GM12878 (cell line): ENCODE measurements around the gene GOLGA6A. TPM values are rescaled to one million over a fixed set of nuclear protein-coding genes. Genes with fewer than 3 reads are reported as not detected.

Experiments
- ATAC-seq: fragments of 200-7000 bp; cut with Tn5 transposase; 3 replicates; pipeline ENCODE4 v1.9.1; 2020; ENCODE audit warnings: mild to moderate bottlenecking, moderate library complexity
- BruUV-seq: library from RNA; stranded (reverse); fragments of 400-500 nt; replicated peaks from 2 replicates; lab custom pipeline; 2021; lab: Mats Ljungman, UMichigan
- CTCF ChIA-PET: fragments of 300-600 bp; sonication (Branson Sonifier 250); formaldehyde crosslinking; extraction: SDS; loops from one replicate; lab custom pipeline; 2021; ENCODE audit warnings: inconsistent platforms; lab: Yijun Ruan, JAX
- POLR2A ChIA-PET: fragments of 350-600 bp; formaldehyde crosslinking; extraction: SDS; loops from one replicate; lab custom pipeline; 2021; ENCODE audit warnings: inconsistent platforms; lab: Charles Lee
- RAD21 ChIA-PET: fragments of 300-600 bp; sonication (Branson Sonifier 250); formaldehyde crosslinking; loops from one replicate; lab custom pipeline; 2023; ENCODE audit warnings: antibody characterized with exemption; ENCODE audit not compliant: unreplicated experiment; lab: Charles Lee
- SMC1A ChIA-PET: fragments of 300-600 bp; sonication (Branson Sonifier 250); formaldehyde crosslinking; loops from one replicate; lab custom pipeline; 2023; ENCODE audit not compliant: unreplicated experiment, uncharacterized antibody; lab: Charles Lee
- DNase-seq: peaks from one replicate; pipeline ENCODE4 v3.0.0-alpha.2; 2011; ENCODE audit warnings: low read depth, low spot score
- FAIRE-seq: peaks from 3 replicates; lab custom pipeline; 2011; peaks lifted over from hg19 to GRCh38; lab: Jason Lieb, UNC
- H2AFZ ChIP-seq: 2 replicates; pipeline ENCODE4 v1.6.0; 2011; ENCODE audit warnings: low read depth, low read length, control low read depth; ENCODE audit not compliant: control insufficient read depth
- H3K27ac ChIP-seq: 2 replicates; pipeline ENCODE4 v1.5.1; 2011; ENCODE audit warnings: control low read depth; ENCODE audit not compliant: control insufficient read depth, insufficient read depth
- H3K27me3 ChIP-seq, 2 experiments: replicated peaks in 1 of 2; 2 replicates each; pipeline versions ENCODE4 v1.6.0 to v1.6.1; 2011; ENCODE audit warnings: low read length in 1 of 2; ENCODE audit not compliant: control insufficient read depth in 2 of 2, insufficient read depth in 2 of 2
- H3K36me3 ChIP-seq, 2 experiments: 2 replicates each; pipeline ENCODE4 v1.5.1; 2011; ENCODE audit warnings: low read length in 1 of 2; ENCODE audit not compliant: control insufficient read depth in 2 of 2, insufficient read depth in 2 of 2
- H3K4me1 ChIP-seq: 2 replicates; pipeline ENCODE4 v1.6.1; 2011; ENCODE audit warnings: mild to moderate bottlenecking, low read length, moderate library complexity, mixed read lengths; ENCODE audit not compliant: control insufficient read depth, insufficient read depth
- H3K4me2 ChIP-seq: 2 replicates; pipeline ENCODE4 v1.6.0; 2011; ENCODE audit warnings: control low read depth; ENCODE audit not compliant: control insufficient read depth, insufficient read depth
- H3K4me3 ChIP-seq: fragments of 200-600 bp; sonication (generic); 2 replicates; pipeline ENCODE4 v1.5.1; 2016
- H3K79me2 ChIP-seq: 2 replicates; pipeline ENCODE4 v1.6.0; 2011; ENCODE audit warnings: low read length; ENCODE audit not compliant: control insufficient read depth, insufficient read depth
- H3K9ac ChIP-seq: 2 replicates; pipeline ENCODE4 v1.8.0; 2011; ENCODE audit warnings: low read length, control low read depth, mixed read lengths; ENCODE audit not compliant: control insufficient read depth, insufficient read depth
- H3K9me3 ChIP-seq: replicated peaks from 3 replicates; pipeline ENCODE4 v1.5.1; 2011; ENCODE audit warnings: mild to moderate bottlenecking, low read length; ENCODE audit not compliant: control insufficient read depth, insufficient read depth
- H4K20me1 ChIP-seq: 2 replicates; pipeline ENCODE4 v1.6.0; 2011; ENCODE audit not compliant: control insufficient read depth, insufficient read depth
- DPF2 ChIP-seq: fragments of 450-650 bp; IDR thresholded peaks from 2 replicates; pipeline ENCODE4 v1.6.1; 2017; ENCODE audit warnings: mild to moderate bottlenecking
- HDAC2 ChIP-seq: fragments of 200-600 bp; sonication (generic); IDR thresholded peaks from 2 replicates; pipeline ENCODE4 v1.6.1; 2017
- IKZF2 ChIP-seq, 2 experiments: fragments of 450-650 bp; IDR thresholded peaks; 2 replicates each; pipeline ENCODE4 v1.6.1; 2017; ENCODE audit warnings: mild to moderate bottlenecking in 2 of 2, moderate library complexity in 2 of 2
- JUND ChIP-seq: IDR thresholded peaks from 2 replicates; pipeline ENCODE4 v1.6.1; 2012; ENCODE audit warnings: low read depth, mild to moderate bottlenecking, low read length, improper control_type of control experiment, moderate library complexity
- KLF5 ChIP-seq: fragments of 450-650 bp; IDR thresholded peaks from 2 replicates; pipeline ENCODE4 v1.6.1; 2014; ENCODE audit warnings: mild to moderate bottlenecking; ENCODE audit not compliant: partially characterized antibody
- MTA2 ChIP-seq: fragments of 450-650 bp; IDR thresholded peaks from 2 replicates; pipeline ENCODE4 v1.6.1; 2016; ENCODE audit warnings: low read depth, mild to moderate bottlenecking, moderate library complexity
- SMAD1 ChIP-seq: fragments of 450-650 bp; IDR thresholded peaks from 2 replicates; pipeline ENCODE4 v1.6.1; 2018; ENCODE audit warnings: mild to moderate bottlenecking, low read depth; ENCODE audit not compliant: partially characterized antibody
- SP1 ChIP-seq: IDR thresholded peaks from one replicate; pipeline ENCODE4 v1.6.1; 2011; ENCODE audit warnings: low read depth, low read length
- SPI1 ChIP-seq: IDR thresholded peaks from 2 replicates; pipeline ENCODE4 v1.6.1; 2011; ENCODE audit warnings: low read depth, mild to moderate bottlenecking, low read length, moderate library complexity, borderline replicate concordance; ENCODE audit not compliant: insufficient read depth
- SRF ChIP-seq, 2 experiments: IDR thresholded peaks; 2 replicates each; pipeline ENCODE4 v1.6.1; 2011; ENCODE audit warnings: low read depth in 2 of 2, low read length in 2 of 2, mild to moderate bottlenecking in 1 of 2, moderate library complexity in 1 of 2
- ZSCAN29 ChIP-seq: fragments of 450-650 bp; IDR thresholded peaks from 2 replicates; pipeline ENCODE4 v1.6.1; 2017; ENCODE audit warnings: mild to moderate bottlenecking, moderate library complexity
- WGBS: methylation state at CpG from one replicate; pipeline ENCODE4 v1.1.6; 2016; ENCODE audit warnings: low lambda C conversion rate; ENCODE audit not compliant: insufficient replicate concordance, insufficient coverage; ENCODE audit errors: missing lambda C conversion rate; 5-methylcytosine and 5-hydroxymethylcytosine counted together
- in situ Hi-C: fragments of 300-500 bp; cut with MboI; formaldehyde crosslinking; loops from 9 replicates; pipeline ENCODE4 v1.14.3; 2018; ENCODE audit warnings: mixed read lengths
- intact Hi-C: fragments of 100-400 bp; cut with micrococcal nuclease; formaldehyde crosslinking; loops from one replicate; pipeline ENCODE4 v1.14.2; 2022; ENCODE audit not compliant: unreplicated experiment
- polyA plus RNA-seq, 11 experiments: library from polyadenylated mRNA; depleted of rRNA in 4 of 11; unstranded in 6 of 11; stranded (reverse) in 5 of 11; fragments of >200 nt; fragmentation: Nextera tagmentation in 4 of 11; fragmentation: Illumina TruSeq in 1 of 11; extraction: Ambion mirVana in 4 of 11; extraction: Trizol in 1 of 11; gene quantifications; 1 replicate in 1 of 11; 2 replicates in 10 of 11; pipeline versions ENCODE4 v1.2.1 to v1.2.3, GENCODE V29; 2011 to 2016; ENCODE audit warnings: inconsistent platforms in 2 of 11, missing spikeins in 2 of 11, low read depth in 1 of 11
- total RNA-seq, 4 experiments: library from RNA; depleted of rRNA in 3 of 4; stranded (reverse); fragments of >200 nt in 3 of 4; fragmentation: Illumina TruSeq in 1 of 4; extraction: Trizol in 1 of 4; gene quantifications; 2 replicates each; pipeline versions ENCODE4 v1.2.1 to v1.2.3, GENCODE V29; 2013 to 2021
- TF ChIP-seq, protein P1 (sequence below): fragments of 450-650 bp; IDR thresholded peaks from 2 replicates; pipeline ENCODE4 v1.6.1; 2017; ENCODE audit warnings: antibody characterized with exemption, mild to moderate bottlenecking, moderate library complexity
- TF ChIP-seq, protein P2 (sequence below): fragments of 450-650 bp; IDR thresholded peaks from 2 replicates; pipeline ENCODE4 v1.6.1; 2017; ENCODE audit warnings: mild to moderate bottlenecking

Gene GOLGA6A
- total and polyA plus RNA-seq, 10 of the 15 experiments (the other 5 are each of a cell fraction or from before 2014, with no cell fraction given): not detected

DNA sequence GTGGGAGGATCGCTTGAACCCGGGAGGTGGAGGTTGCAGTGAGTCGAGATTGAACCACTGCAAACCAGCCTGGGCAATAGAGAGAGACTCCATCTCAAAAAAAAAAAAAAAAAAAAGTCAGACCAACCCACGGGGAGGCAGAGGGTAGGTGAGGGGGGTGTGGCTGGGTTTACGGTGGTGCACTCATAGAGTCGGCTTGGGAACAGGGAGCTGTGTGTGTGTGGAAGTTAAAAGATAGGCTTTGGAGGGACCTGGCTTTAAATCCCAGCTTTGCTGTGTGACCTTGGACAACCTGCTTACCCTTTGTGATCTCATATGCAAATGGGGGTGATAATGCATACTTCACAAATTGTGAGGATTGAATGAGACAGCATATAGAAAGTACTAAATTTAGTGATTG, 38.1 kb upstream of the GOLGA6A start:
- ATAC-seq: no peak
- Histone ChIP-seq H2AFZ (no peak overlapping the region), H3K4me3 (no peak overlapping the region), H3K4me2 (no peak overlapping the region), H4K20me1 (no peaks in the 10 kb centered on the region), H3K9me3 (no peaks in the 10 kb centered on the region), H3K4me1 (peaks cover 20% of the 10 kb centered on the region), H3K27me3 (peaks cover 0 to 1% of the 10 kb centered on the region in 2 experiments; a peak in 2 of 4 replicates), H3K9ac (no peak overlapping the region), H3K36me3 (no peaks in the 10 kb centered on the region), H3K27ac (no peak overlapping the region), H3K79me2 (no peaks in the 10 kb centered on the region)
- TF ChIP-seq, protein P1, sequence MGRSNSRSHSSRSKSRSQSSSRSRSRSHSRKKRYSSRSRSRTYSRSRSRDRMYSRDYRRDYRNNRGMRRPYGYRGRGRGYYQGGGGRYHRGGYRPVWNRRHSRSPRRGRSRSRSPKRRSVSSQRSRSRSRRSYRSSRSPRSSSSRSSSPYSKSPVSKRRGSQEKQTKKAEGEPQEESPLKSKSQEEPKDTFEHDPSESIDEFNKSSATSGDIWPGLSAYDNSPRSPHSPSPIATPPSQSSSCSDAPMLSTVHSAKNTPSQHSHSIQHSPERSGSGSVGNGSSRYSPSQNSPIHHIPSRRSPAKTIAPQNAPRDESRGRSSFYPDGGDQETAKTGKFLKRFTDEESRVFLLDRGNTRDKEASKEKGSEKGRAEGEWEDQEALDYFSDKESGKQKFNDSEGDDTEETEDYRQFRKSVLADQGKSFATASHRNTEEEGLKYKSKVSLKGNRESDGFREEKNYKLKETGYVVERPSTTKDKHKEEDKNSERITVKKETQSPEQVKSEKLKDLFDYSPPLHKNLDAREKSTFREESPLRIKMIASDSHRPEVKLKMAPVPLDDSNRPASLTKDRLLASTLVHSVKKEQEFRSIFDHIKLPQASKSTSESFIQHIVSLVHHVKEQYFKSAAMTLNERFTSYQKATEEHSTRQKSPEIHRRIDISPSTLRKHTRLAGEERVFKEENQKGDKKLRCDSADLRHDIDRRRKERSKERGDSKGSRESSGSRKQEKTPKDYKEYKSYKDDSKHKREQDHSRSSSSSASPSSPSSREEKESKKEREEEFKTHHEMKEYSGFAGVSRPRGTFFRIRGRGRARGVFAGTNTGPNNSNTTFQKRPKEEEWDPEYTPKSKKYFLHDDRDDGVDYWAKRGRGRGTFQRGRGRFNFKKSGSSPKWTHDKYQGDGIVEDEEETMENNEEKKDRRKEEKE: no peak
- no peak for TF ChIP-seq ZSCAN29
- no peak for TF ChIP-seq JUND
- SMC1A ChIA-PET: no interaction called here
- CTCF ChIA-PET: no interaction called here
- DNase-seq: no peak
- no TSS peak for BruUV-seq
- in situ Hi-C loops (loop anchor here (5.0 to 10.0 kb wide), 2 partner anchors 187 to 1154 kb away; no protein-coding TSS in a partner anchor), intact Hi-C loops (no loop called here)
- FAIRE-seq: no peak
- POLR2A ChIA-PET: no interaction called here
- RAD21 ChIA-PET: no interaction called here
- WGBS: 71% methylated on average over 6 of the region's 6 CpGs

DNA sequence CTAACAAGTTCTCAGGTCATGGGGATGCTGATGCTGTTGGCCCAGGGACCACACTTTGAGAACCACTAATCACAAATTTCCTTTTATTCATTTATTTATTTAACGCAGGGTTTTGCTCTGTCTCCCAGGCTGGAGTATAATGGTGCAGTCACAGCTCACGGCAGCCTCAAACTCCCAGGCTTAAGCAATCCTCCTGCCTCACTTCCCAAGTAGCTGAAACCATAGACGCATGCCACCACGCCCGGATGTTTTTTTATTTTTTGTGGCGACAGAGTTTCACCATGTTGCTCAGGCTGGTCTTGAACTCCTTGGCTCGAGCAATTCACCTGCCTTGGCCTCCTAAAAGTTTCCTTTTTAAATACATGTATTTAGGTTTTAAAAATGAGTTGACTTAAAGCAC, 27.4 kb upstream of the GOLGA6A start:
- H3K9ac ChIP-seq: no peak overlapping the region
- POLR2A ChIA-PET: no interaction called here
- FAIRE-seq: no peak
- RAD21 ChIA-PET: no interaction called here
- H3K9me3 ChIP-seq: no peaks in the 10 kb centered on the region
- no peaks in the 10 kb centered on the region for H3K79me2 ChIP-seq
- H3K4me3 ChIP-seq: no peak overlapping the region
- no peak overlapping the region for H3K27ac ChIP-seq
- no peak for ATAC-seq
- SMC1A ChIA-PET: no interaction called here
- no peaks in the 10 kb centered on the region for H3K4me1 ChIP-seq
- in situ Hi-C loops (no loop called here), intact Hi-C loops (no loop called here)
- TF ChIP-seq IKZF2 (IDR thresholded peaks at IDR 0.05) (no peak), SPI1 (no peak), SRF (IDR thresholded peaks at IDR 0.05; ENCODE audit: low read depth in 2 of 2, low read length in 2 of 2) (no peak), KLF5 (no peak), SMAD1 (no peak), HDAC2 (no peak), SP1 (no peak), MTA2 (no peak), DPF2 (no peak)
- TF ChIP-seq, protein P2, sequence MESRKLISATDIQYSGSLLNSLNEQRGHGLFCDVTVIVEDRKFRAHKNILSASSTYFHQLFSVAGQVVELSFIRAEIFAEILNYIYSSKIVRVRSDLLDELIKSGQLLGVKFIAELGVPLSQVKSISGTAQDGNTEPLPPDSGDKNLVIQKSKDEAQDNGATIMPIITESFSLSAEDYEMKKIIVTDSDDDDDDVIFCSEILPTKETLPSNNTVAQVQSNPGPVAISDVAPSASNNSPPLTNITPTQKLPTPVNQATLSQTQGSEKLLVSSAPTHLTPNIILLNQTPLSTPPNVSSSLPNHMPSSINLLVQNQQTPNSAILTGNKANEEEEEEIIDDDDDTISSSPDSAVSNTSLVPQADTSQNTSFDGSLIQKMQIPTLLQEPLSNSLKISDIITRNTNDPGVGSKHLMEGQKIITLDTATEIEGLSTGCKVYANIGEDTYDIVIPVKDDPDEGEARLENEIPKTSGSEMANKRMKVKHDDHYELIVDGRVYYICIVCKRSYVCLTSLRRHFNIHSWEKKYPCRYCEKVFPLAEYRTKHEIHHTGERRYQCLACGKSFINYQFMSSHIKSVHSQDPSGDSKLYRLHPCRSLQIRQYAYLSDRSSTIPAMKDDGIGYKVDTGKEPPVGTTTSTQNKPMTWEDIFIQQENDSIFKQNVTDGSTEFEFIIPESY: no peak
- BruUV-seq: no TSS peak
- H2AFZ ChIP-seq: no peak overlapping the region
- H4K20me1 ChIP-seq: no peaks in the 10 kb centered on the region
- no peaks in the 10 kb centered on the region for H3K36me3 ChIP-seq
- no peak overlapping the region for H3K4me2 ChIP-seq
- 38% methylated on average over 7 of the region's 7 CpGs for WGBS
- DNase-seq: no peak
- H3K27me3 ChIP-seq: no peaks in the 10 kb centered on the region
- CTCF ChIA-PET: interaction anchor here (1.3 kb wide), 1 partner anchor 212 kb away, joined by 3 read pairs; no protein-coding TSS in a partner anchor
